Astrocyte of the hippocampus (primary cell): ENCODE measurements around the gene GPC6.
A peak's percentile ranks its signal among the peaks of the same experiment; 100 is the strongest.

Source experiments
- DNase-seq: peaks from one replicate; pipeline ENCODE4 v3.0.0; 2011; ENCODE audit warnings: low read depth, low spot score

The GPC6 gene

DNA sequence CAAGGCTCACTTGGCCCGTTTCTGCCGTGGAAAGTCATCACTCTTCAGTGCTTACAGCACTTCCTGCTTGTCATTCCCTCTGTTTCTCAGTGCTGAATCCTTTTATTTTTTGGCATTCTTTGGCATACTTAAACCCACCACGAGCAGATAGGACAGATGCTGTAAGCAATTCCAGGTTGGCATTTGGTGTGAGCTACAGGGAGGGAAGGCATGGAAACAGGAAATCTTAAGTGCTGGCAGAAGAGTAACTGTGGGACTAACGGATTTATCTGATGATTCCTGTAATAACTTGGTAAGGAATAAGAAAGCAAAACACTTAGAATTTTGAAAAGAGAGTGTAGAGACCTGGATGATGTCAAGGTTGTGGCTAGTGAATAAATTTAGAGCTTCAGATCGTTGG lies 273.4 kb downstream of the GPC6 start:
- DNase-seq: peak; percentile 4

DNA sequence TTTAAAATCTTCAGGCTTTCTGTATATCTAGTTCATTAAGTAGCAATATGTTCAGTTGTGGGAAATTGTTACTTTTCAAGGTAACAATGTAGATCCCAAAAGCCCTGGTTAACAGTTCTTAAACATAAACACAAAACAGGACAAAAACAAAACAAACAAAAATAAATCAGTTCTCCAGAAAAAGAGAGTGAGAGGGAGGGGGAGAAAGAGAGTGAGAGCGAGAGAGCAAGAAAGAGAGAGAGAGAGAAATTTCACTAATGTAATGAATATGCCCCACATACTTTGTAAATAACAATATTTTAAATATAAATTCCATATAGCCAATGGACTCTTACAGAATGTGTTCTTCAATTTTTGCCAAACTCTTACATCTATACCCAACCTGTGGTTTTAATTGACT lies 275.5 kb downstream of the GPC6 start:
- DNase-seq: no peak

- DNase-seq: no peak
Observed at GRCh38 chr13:93502987-93503615, 276.5 kb downstream of the GPC6 start.

DNA sequence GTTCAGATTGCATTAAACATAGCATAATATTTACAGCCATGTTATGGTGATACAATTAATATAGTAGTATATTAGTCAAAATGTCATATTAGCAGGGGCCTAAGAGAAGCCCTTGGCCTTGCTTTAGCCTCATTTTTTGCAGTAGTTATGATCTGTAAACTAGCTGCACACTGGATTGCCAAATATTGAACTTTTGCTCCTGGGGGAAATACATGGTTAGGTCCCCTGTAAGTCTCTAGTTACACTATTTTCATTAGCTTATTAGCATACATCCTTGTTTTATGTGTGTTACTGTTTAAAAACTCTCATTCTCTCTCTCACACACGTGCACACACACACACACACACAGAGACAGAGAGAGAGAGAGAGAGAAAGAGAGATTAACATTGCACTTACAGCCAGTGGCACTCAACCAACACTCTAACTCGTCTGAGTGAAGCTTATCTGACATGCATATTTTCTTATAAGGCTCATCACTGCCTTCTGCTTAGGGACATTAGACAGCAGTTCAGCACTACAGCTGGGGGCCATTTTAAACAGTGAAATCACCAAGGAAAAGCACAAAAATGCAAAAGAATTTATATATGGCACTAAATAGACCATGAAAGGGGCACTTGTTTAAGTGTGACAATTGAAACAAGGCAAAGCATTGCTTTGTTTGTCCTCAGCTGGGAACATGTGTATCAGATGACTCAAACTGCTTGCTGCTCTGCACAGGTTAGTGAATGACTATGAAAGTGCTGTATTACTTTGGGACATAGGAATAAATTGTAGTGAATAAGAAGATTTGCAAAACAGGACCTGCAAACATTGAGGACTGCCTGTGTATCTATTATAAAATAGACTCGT lies 278.7 kb downstream of the GPC6 start:
- peak; percentile 21 for DNase-seq

GRCh38 chr13:93511011-93511410 lies 284.4 kb downstream of the GPC6 start:
- DNase-seq: no peak

DNA sequence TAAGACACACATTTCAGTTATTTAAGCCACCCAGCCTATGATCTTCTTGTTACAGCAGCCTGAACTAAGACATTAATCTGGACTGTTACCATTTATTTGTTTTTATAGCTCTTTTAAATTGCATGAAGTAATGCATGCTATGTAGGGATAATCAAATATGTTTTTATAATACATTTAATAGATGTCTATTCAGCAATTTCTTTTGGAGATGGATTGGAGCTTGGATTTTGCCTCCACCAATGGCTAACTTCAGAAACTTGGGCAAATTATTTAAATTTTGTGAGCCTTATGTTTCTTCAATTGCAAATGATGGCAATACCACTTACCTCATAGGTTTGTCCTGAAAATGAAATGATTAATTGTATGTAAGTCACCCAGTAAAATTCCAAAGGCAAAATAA lies 288.7 kb downstream of the GPC6 start:
- no peak for DNase-seq

DNA sequence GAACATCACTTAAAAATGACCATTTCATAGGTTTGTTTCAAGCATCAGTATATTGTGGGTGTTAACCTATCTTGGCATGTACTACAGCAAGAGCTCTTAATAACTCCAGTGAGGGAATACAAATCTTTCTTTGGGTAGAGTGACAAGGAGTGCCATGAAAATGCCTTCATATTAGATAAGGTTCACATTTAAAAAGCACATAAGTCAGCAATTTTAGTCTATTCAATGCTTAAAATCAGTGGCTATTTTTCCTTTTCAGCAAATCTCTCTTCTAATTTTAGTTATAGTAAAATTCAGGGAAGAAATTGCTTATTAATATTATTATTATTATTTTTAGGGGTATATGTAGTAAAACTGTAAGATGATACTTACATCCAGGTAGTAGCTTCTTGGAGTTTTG lies 291.1 kb downstream of the GPC6 start:
- no peak for DNase-seq

GRCh38 chr13:93521307-93521706 lies 294.7 kb downstream of the GPC6 start:
- DNase-seq: no peak

GRCh38 chr13:93522501-93522900 lies 295.9 kb downstream of the GPC6 start:
- peak; percentile 40 for DNase-seq

GRCh38 chr13:93525087-93525486 lies 298.5 kb downstream of the GPC6 start:
- no peak for DNase-seq

- no peak for DNase-seq
Observed at GRCh38 chr13:93527748-93528297, 301.2 kb downstream of the GPC6 start.

DNA sequence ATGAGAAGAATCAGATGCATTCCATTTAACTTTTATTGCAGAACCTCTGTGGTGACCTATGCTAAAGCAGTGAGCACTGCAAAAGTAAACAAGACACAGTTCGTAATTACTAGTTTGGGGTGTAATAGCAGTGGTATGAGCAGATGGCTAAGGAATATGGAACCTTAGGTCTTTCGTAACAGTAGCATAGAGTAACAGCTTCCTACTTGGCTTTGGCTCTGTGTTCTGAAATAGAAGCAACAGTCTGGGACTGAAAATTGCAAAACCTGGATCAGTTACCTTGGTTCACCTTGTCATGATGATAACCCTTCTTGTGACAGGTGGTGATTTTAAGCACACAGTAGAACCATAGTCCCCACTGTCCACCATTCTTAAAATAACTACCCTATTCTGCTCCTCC lies 303.4 kb downstream of the GPC6 start:
- no peak for DNase-seq

DNA sequence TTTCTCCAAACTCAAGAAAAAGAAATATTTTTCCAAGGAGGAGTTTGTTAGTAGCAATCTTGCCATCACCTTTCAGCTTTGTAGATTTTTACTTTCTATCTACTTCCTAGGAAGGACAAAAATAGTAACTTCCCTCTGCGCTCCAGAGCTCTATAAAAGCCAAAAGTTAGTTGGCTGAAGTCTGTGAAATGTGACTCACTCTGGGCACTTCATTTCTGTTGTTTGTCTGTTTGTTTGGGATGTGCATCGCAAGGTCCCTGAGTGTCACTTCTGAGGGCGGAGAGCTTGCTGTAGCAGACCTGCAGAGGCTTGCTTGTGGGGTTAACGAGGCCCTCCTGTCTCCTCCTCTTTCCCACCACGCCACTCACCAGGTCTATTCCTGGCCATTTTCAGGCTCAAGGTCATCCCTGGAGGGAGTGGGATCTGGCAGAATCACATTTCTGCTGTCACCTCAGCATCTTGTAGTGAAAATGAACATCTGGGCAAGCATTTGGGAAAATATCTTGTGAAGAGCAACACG lies 307.6 kb downstream of the GPC6 start:
- DNase-seq: no peak

- peak; percentile 53 for DNase-seq
Observed at GRCh38 chr13:93535251-93535650, 308.6 kb downstream of the GPC6 start.

DNA sequence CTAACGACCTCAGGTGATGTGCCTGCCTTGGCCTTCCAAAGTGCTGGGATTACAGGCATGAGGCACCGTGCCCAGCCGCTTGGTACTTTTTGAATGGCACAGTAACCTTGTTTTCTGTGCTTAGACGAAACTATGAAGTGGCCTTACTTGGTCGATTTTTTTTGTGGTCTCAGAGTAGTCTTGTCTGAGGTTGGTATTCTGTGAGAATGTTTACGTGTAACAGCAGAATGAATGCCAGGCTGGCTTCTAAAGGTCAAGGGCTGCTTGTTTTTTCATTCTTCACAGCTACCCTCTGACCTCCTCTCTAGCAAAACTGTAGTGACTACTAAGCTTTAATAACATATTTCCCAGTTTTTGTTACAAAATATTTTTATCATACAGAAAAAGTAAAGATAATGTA lies 313.3 kb downstream of the GPC6 start:
- DNase-seq: no peak

DNA sequence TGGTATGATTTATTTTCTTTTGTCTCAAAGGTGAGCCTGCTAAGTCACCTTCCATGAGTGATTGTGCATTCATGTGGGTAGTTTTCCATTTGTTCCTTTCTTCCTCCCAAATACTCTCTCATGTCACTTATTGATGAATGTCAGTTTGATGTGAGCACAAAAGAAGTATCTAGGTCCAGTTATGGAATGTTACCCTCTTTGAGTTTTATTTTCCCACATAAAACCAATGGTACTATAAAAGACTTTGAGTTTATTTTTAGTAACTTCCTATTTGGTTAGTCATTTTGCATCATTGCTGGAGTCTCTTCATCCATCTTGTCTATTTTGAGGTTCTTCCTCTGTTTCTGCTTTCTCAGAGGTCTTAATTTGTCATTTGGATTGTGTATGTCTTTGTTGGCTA lies 321.3 kb downstream of the GPC6 start:
- DNase-seq: no peak

DNA sequence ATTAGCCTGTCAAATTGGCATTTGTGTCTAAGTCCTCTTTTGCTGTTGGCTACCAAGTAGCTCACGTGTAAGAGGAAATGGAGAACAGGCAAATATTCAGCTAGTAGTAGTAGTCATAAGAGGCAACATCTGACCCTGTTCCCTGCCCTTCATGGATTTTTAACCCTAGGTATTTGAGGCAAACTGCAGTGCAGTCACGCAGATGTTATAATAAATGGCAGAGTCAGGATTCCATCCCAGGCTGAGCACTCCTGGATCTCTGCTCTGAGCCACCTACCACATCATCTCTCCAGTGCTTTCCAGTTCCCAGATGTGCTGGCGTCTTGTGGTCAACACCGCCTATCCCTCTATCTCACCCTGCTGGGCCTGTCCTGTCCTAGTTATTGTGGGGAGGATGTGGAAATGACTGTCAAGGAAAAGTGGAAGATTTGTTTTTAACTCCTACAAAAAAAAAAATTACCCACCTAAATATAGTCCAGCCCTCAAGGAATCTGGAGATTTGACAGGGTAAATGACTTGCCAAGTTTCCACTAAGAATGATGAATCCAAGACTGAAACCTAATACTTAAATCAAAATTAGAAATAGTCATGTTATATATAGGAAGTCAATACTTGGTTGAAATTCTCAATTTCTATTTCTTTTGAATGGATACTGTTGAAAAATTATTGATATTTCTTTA lies 322.9 kb downstream of the GPC6 start:
- no peak for DNase-seq

DNA sequence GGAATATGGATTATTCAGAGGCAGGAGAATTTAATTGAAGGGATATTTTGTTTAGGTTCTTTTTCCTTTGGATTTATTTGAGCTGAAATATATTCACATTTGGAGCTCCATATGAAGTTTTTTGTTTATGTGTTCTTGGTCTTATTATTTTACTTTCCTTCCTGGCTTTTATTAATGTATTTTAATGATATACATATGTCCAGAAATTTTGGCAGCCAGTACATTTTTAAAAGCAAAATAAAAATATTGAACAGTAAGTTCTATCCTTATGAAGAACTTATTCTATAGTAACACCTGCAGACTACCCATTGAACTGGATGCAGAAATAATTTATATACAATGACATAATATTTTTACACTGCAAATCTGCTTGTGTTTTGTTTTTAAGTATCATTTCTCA lies 323.6 kb downstream of the GPC6 start:
- DNase-seq: no peak

DNA sequence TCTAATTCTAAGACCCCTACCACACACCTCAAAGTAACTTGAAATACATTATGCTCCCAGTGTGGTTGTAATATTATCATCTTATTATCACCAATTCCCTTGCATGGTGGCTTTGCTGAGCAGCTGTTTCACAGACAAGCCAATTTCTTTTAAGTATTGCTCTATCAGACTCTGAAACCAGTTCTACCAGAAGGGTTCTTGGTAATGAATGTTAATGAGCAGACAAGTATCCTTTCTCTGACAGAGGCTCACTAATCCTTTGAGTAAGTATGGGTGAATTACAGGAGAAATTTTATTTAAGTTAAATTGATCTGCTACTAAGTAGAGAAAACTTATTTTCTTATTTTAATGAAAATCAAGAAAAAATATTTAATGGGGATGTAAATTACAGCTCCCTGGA lies 326.0 kb downstream of the GPC6 start:
- DNase-seq: no peak

GRCh38 chr13:93554514-93554913 lies 327.9 kb downstream of the GPC6 start:
- DNase-seq: no peak

DNA sequence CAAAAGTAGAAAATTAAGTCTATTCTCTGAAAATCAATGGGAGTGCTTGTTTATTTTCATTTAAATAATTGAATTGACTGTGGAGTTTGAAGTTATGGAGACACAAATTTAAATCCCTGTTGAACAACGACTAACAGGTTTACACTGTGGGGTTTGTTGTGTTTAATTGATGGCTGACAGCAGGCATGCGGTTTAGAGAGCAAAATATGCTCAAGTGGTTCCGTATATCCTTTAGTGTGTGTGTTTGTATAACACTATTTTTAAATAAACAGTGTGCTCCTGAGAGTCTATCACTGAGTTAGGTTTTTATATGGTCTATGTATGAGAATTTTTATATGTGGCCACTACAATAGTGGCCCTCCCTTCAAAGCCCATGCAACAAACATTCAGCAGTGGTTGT lies 332.0 kb downstream of the GPC6 start:
- no peak for DNase-seq

DNA sequence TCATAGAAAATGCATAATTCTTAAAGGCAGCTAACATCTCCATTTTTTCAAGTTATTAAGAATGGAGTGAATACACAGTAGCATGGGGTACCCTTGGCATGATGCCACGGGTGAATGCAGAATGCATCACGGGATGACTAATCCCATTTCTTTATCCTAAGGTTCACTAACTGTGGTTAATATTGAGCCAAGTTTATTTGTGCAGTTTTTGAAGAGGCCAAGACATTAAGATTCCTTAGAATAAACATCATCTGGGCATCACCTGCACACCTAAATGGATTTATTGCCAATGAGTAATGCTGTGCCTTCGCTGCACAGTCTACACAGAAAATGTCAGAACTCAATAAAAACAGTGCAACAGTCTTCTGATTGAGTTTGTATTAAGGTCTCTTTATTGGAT lies 333.1 kb downstream of the GPC6 start:
- DNase-seq: peak; percentile 78
